SKM-1 (cell line): Measurements from ENCODE around the gene NDUFB4.
"Not testable (repeated sequence)": the region's sequence is repeated elsewhere in the genome, so short reads cannot be mapped to it uniquely, and the experiment has no call there.

Experiments
- DNase-seq: peaks from one replicate; lab custom pipeline; 2025; ENCODE audit not compliant: unreplicated experiment; lab: John Stamatoyannopoulos, UW

The NDUFB4 gene

GRCh38 chr3:120637851-120638559, 41.9 kb downstream of the NDUFB4 start:
- DNase-seq: no peak

GRCh38 chr3:120638820-120639219, 42.7 kb downstream of the NDUFB4 start:
- DNase-seq: not testable (repeated sequence)

- DNase-seq: no peak
These were observed 44.1 kb downstream of the NDUFB4 start for GRCh38 chr3:120640231-120640630.

- DNase-seq: no peak
These were observed 45.6 kb downstream of the NDUFB4 start for GRCh38 chr3:120641696-120642246.

GRCh38 chr3:120642368-120642948, 46.3 kb downstream of the NDUFB4 start:
- DNase-seq: no peak

GRCh38 chr3:120645083-120645845, 49.1 kb downstream of the NDUFB4 start:
- DNase-seq: no peak

- DNase-seq: no peak
These were observed 50.8 kb downstream of the NDUFB4 start for GRCh38 chr3:120646771-120647432.

- DNase-seq: no peak
These were observed 52.2 kb downstream of the NDUFB4 start for GRCh38 chr3:120648290-120648689.

GRCh38 chr3:120649830-120650233, 53.7 kb downstream of the NDUFB4 start:
- DNase-seq: no peak

GRCh38 chr3:120650311-120650710, 54.2 kb downstream of the NDUFB4 start:
- no peak for DNase-seq
